Thyroid gland (tissue), 4 donors: ENCODE measurements around the gene ACP7.

Source experiments
- POLR2A ChIP-seq, 2 donors: fragments of 450-650 bp; IDR thresholded peaks; one replicate each; pipeline ENCODE4 v1.6.1; 2017; ENCODE audit warnings: antibody characterized with exemption in 2 of 2, mild to moderate bottlenecking in 2 of 2, moderate library complexity in 1 of 2
- TF ChIP-seq, protein P1 (sequence below), 6 experiments: fragments of 200-600 bp in 3 of 6; fragments of 450-650 bp in 3 of 6; sonication (generic) in 3 of 6; IDR thresholded peaks; one replicate each; pipeline ENCODE4 v1.5.1; 2016 to 2019; ENCODE audit warnings: antibody characterized with exemption in 6 of 6, mild to moderate bottlenecking in 2 of 6, inconsistent platforms in 1 of 6, moderate library complexity in 1 of 6

DNA sequence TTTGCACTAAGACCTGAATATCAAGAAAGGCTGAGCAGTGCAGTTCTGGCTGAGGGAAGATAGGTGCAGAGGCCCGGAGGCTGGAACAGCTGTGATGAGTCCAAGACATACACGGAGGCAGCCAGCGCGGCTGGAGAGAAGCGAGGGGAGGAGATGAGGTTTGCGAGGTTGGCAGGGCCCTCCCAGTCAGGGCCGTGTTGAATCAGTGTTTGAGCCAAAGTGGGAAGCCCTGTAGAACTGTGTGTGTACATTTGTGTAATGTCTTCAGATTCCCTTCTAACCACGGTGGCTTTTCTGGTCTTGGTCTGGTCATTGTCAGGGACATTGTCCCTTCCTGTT lies 76.3 kb downstream of the ACP7 start:
- TF ChIP-seq, protein P1, sequence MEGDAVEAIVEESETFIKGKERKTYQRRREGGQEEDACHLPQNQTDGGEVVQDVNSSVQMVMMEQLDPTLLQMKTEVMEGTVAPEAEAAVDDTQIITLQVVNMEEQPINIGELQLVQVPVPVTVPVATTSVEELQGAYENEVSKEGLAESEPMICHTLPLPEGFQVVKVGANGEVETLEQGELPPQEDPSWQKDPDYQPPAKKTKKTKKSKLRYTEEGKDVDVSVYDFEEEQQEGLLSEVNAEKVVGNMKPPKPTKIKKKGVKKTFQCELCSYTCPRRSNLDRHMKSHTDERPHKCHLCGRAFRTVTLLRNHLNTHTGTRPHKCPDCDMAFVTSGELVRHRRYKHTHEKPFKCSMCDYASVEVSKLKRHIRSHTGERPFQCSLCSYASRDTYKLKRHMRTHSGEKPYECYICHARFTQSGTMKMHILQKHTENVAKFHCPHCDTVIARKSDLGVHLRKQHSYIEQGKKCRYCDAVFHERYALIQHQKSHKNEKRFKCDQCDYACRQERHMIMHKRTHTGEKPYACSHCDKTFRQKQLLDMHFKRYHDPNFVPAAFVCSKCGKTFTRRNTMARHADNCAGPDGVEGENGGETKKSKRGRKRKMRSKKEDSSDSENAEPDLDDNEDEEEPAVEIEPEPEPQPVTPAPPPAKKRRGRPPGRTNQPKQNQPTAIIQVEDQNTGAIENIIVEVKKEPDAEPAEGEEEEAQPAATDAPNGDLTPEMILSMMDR (IDR thresholded peaks at IDR 0.05) = no peak
- TF ChIP-seq POLR2A (IDR thresholded peaks at IDR 0.05) = no peak
